Kidney (tissue), 14 donors: ENCODE results near the gene TBL1X. TPM values are rescaled to one million over a fixed set of nuclear protein-coding genes. Genes with fewer than 3 reads are reported as not detected.

Experiments used
- DNase-seq, 5 donors: peaks; one replicate each; pipeline ENCODE4 v3.0.0-alpha.2; 2013 to 2020
- FAIRE-seq: peaks from 2 replicates; lab custom pipeline; 2012; peaks lifted over from hg19 to GRCh38; lab: Jason Lieb, UNC
- H3K27ac ChIP-seq, 2 donors: one replicate each; pipeline ENCODE4 v1.7.0; 2013; ENCODE audit warnings: low read depth in 2 of 2, low read length in 2 of 2, inconsistent platforms in 1 of 2
- H3K27me3 ChIP-seq: one replicate; pipeline ENCODE4 v1.7.1; 2013; ENCODE audit warnings: low read length, inconsistent platforms; ENCODE audit not compliant: control insufficient read depth, insufficient read depth
- H3K36me3 ChIP-seq, 3 donors: one replicate each; pipeline versions ENCODE4 v1.7.0 to v1.7.1; 2013; ENCODE audit warnings: low read length in 3 of 3, control low read depth in 1 of 3, inconsistent platforms in 1 of 3; ENCODE audit not compliant: insufficient read depth in 3 of 3, control insufficient read depth in 2 of 3
- H3K4me1 ChIP-seq, 3 donors: one replicate each; pipeline versions ENCODE4 v1.7.0 to v1.7.1; 2013; ENCODE audit warnings: low read length in 3 of 3, inconsistent platforms in 1 of 3, low read depth in 1 of 3; ENCODE audit not compliant: control insufficient read depth in 2 of 3, insufficient read depth in 2 of 3
- H3K4me3 ChIP-seq, 3 donors: one replicate each; pipeline versions ENCODE4 v1.7.0 to v1.8.1; 2013; ENCODE audit warnings: low read length in 3 of 3, control low read depth in 1 of 3, inconsistent platforms in 1 of 3
- H3K9ac ChIP-seq, 3 donors: one replicate each; pipeline versions ENCODE4 v1.7.0 to v1.7.1; 2013; ENCODE audit warnings: low read length in 3 of 3, control low read depth in 1 of 3, inconsistent platforms in 1 of 3
- H3K9me3 ChIP-seq, 3 donors: one replicate each; pipeline versions ENCODE4 v1.7.0 to v1.7.1; 2013; ENCODE audit warnings: low read length in 3 of 3, control low read depth in 1 of 3, inconsistent platforms in 1 of 3; ENCODE audit not compliant: control insufficient read depth in 2 of 3, insufficient read depth in 1 of 3
- intact Hi-C: fragments of 100-400 bp; cut with DNase I; formaldehyde crosslinking; loops from one replicate; pipeline ENCODE4 v1.11.1; 2022
- polyA plus RNA-seq: library from polyadenylated mRNA; stranded (reverse); fragments of 350-450 nt; fragmentation: Illumina TruSeq; extraction: RNeasy Lipid Tissue Mini Kit (QIAGEN cat#74804); gene quantifications from one replicate; pipeline ENCODE4 v1.2.3, GENCODE V29; 2014; ENCODE audit warnings: low read depth, low replicate concordance; ENCODE audit not compliant: insufficient read depth
- total RNA-seq: library from RNA; stranded (reverse); fragmentation: NEBNext Ultra II Directional; extraction: Animal tissue kit (Norgen Biotek cat#: 25700); gene quantifications from one replicate; pipeline ENCODE4 v1.2.1, GENCODE V29; 2021
- TF ChIP-seq, protein P1 (sequence below): IDR thresholded peaks from 3 replicates; pipeline ENCODE4 v1.5.1; 2012; ENCODE audit warnings: mild to moderate bottlenecking, moderate library complexity, borderline replicate concordance; ENCODE audit not compliant: insufficient read depth; ENCODE audit errors: extremely low read depth
- donor health status: control.
- donor health status: control.
- donor health status: control.
- donor health status: control.
- donor health status: control.
- donor health status: DM: yes; HTN: yes; CAD: no.
- donor health status: Normal renal cell carcinoma (clear cell type).

Gene TBL1X
- total and polyA plus RNA-seq, 2 donors from 2014 or later: 12.5 to 43.0 TPM

DNA sequence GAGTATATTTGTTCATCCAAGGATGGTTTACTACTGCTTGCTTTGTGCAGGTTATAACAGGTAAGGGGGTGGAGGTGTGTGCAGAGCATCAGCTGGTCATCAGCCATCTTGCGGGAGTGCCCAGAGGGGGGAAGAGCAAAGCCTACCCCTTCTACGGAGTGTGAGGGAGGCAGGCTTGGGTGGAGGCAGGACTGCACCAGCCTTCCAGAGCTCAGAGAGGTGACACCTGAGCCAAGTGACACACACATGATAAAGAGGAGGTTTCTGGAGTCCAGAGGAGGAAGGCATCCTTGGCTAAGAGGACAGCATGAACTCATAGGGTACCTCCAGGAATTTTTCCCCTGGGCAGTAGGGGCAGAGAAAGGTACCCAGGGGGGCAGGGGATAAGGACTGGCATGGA lies 126.6 kb downstream of the TBL1X start:
- FAIRE-seq: no peak

DNA sequence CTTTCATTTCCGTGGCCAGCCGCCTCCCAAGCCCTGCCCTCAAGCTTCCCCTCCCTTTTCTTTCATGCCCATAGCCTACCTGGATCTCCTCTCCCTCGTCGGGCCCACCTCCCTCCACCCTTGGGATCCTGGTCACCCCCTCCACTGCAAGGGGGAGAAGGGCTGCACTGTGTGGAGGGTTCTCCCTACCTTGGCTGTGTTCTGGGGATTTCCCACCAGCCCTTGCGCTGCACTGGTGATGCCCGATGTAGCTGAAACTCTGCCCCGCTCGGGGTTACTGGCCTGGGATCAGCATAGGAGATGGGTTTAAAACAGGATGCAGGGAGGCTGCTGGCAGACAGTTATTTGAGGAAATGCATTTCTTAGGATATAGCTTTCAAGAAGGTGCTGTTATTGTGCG lies 128.9 kb downstream of the TBL1X start:
- peaks cover 0 to 7% (median 4%) of the 10 kb centered on the region in 3 donors for H3K4me1 ChIP-seq
- H3K9ac ChIP-seq: no peak overlapping the region
- TF ChIP-seq, protein P1, sequence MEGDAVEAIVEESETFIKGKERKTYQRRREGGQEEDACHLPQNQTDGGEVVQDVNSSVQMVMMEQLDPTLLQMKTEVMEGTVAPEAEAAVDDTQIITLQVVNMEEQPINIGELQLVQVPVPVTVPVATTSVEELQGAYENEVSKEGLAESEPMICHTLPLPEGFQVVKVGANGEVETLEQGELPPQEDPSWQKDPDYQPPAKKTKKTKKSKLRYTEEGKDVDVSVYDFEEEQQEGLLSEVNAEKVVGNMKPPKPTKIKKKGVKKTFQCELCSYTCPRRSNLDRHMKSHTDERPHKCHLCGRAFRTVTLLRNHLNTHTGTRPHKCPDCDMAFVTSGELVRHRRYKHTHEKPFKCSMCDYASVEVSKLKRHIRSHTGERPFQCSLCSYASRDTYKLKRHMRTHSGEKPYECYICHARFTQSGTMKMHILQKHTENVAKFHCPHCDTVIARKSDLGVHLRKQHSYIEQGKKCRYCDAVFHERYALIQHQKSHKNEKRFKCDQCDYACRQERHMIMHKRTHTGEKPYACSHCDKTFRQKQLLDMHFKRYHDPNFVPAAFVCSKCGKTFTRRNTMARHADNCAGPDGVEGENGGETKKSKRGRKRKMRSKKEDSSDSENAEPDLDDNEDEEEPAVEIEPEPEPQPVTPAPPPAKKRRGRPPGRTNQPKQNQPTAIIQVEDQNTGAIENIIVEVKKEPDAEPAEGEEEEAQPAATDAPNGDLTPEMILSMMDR: no peak
- H3K36me3 ChIP-seq: no peaks in the 10 kb centered on the region
- no peaks in the 10 kb centered on the region for H3K9me3 ChIP-seq
- DNase-seq (no peak), FAIRE-seq (no peak)
- no peak overlapping the region for H3K4me3 ChIP-seq
- intact Hi-C loops: no loop called here
- no peaks in the 10 kb centered on the region for H3K27me3 ChIP-seq
- H3K27ac ChIP-seq: no peak overlapping the region

More for the DNA sequence above, 126.6 kb downstream of the TBL1X start:
- Histone ChIP-seq H3K9me3 (no peaks in the 10 kb centered on the region), H3K36me3 (no peaks in the 10 kb centered on the region), H3K27me3 (no peaks in the 10 kb centered on the region), H3K27ac (no peak overlapping the region), H3K4me1 (no peaks in the 10 kb centered on the region), H3K4me3 (no peak overlapping the region), H3K9ac (no peak overlapping the region)
- TF ChIP-seq, protein P1: no peak
- intact Hi-C loops: no loop called here
- DNase-seq: no peak

DNA sequence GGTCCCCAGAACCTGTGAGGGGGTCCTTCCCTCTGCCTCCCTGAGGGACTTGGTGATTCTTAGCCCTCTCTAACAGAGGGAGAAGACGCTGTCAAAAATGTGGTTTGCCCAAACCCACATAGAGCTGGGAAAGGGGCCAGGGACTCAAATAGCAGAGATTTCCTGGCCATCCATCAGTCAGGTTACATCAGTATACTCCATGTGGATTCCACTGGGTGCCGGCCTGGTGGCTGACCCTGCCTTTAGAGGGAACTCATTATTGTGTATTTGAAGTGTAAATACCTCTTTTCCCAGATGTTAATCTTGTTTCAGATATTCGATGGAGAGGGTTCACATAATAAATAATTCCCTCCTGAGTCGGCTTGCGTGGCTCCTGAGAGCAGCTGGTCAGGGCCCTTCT lies 130.3 kb downstream of the TBL1X start:
- H3K9me3 ChIP-seq: no peaks in the 10 kb centered on the region

More for the DNA sequence above, 130.3 kb downstream of the TBL1X start:
- peaks cover 0 to 7% (median 4%) of the 10 kb centered on the region in 3 donors for H3K4me1 ChIP-seq
- DNase-seq: no peak
- H3K9ac ChIP-seq: no peak overlapping the region
- no peaks in the 10 kb centered on the region for H3K36me3 ChIP-seq
- H3K27me3 ChIP-seq: no peaks in the 10 kb centered on the region
- intact Hi-C loops: no loop called here
- H3K27ac ChIP-seq: no peak overlapping the region
- FAIRE-seq: no peak
- H3K4me3 ChIP-seq: no peak overlapping the region
- TF ChIP-seq, protein P1: no peak
